GM13976 (cell line): ENCODE measurements around the gene BLOC1S1.
A peak's percentile ranks its signal among the peaks of the same experiment; 100 is the strongest.

Experiments
- DNase-seq: peaks from one replicate; pipeline ENCODE4 v3.0.0; 2012; ENCODE audit warnings: low spot score
- in situ Hi-C: fragments of 300-500 bp; cut with MboI; formaldehyde crosslinking; loops from one replicate; pipeline ENCODE4 v1.12.0; 2022; ENCODE audit warnings: low sequenced_read_pairs, mixed read lengths, inconsistent platforms; ENCODE audit not compliant: unreplicated experiment
- TF ChIP-seq, protein P1 (sequence below): IDR thresholded peaks from 2 replicates; pipeline ENCODE4 v1.5.1; 2012; ENCODE audit warnings: borderline replicate concordance, mild to moderate bottlenecking; ENCODE audit not compliant: insufficient read depth; ENCODE audit errors: extremely low read depth, missing control alignments, control extremely low read depth

The BLOC1S1 gene

DNA sequence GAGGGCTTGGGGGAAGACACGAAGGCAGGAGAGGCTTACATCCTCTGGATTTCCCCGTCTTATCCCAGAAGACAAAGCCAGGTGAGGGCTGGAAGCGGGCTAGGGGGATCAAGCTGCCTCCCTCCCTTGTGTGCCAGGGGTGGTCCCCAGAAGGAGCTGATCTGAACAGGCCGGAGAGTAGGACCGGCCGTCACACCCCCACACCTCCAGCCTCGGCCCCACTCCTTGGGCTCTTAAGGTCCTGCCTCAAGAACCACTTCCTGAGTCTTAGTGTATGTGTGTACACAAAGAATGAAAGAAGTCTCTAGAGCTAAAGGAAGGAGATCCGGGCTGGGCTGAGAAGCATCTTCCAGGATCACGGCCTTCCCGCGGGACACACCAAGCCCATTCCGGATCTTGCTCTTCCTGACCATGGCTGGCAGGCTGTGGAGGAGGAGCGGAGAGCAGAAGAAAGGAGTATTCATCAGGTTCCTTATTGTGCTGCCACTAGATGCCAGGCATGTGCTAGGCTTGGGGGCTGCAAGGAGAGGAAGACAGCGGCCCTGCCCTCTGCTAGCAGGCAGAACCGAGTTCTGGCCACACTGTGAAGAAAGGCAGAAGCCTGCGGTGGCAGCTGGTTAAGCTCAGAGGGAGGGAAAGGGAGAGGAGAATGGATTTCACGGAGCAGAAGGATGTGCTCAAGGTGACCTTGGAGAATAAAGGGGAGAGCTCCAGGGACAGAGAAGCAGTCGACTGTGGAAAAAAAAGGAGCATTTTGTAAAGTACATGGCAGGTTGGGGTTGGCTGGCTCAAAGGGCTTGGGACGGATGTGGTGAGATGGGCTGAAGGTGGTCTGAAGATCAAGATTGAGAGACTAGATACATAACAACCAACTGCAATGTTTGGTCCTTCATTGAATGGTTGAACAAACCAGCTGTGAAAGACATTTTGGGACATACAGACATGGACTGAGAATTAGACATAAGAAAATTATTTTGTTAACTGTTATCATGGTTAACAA lies 14.3 kb downstream of the BLOC1S1 start:
- peak; percentile 73 for DNase-seq
- in situ Hi-C loops = loop anchor here (10.0 kb wide), 2 partner anchors 215 to 305 kb away; no protein-coding TSS in a partner anchor
- TF ChIP-seq, protein P1, sequence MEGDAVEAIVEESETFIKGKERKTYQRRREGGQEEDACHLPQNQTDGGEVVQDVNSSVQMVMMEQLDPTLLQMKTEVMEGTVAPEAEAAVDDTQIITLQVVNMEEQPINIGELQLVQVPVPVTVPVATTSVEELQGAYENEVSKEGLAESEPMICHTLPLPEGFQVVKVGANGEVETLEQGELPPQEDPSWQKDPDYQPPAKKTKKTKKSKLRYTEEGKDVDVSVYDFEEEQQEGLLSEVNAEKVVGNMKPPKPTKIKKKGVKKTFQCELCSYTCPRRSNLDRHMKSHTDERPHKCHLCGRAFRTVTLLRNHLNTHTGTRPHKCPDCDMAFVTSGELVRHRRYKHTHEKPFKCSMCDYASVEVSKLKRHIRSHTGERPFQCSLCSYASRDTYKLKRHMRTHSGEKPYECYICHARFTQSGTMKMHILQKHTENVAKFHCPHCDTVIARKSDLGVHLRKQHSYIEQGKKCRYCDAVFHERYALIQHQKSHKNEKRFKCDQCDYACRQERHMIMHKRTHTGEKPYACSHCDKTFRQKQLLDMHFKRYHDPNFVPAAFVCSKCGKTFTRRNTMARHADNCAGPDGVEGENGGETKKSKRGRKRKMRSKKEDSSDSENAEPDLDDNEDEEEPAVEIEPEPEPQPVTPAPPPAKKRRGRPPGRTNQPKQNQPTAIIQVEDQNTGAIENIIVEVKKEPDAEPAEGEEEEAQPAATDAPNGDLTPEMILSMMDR = no peak

DNA sequence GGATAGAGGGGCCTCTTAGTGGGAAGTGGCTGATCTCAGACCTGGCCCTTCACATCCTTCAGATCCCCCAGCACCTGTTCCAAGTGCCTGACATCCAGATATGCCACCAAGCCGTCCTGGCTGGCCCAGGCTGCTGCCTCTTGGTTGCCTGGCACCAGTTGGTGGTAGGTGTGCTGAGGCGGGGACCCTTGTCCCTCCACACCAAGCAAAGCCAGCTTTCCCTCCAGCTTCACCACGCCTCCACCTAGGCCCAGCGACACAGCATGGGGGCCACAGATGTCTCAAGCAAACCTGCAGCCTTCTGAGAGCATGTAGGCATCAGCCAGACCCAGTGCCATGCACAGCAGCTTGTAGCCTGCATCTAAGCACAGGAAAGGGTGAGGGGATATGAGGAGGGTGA lies 16.4 kb downstream of the BLOC1S1 start:
- in situ Hi-C loops = loop anchor here (10.0 kb wide), 2 partner anchors 213 to 303 kb away; no protein-coding TSS in a partner anchor
- TF ChIP-seq, protein P1 = no peak
- DNase-seq = no peak

DNA sequence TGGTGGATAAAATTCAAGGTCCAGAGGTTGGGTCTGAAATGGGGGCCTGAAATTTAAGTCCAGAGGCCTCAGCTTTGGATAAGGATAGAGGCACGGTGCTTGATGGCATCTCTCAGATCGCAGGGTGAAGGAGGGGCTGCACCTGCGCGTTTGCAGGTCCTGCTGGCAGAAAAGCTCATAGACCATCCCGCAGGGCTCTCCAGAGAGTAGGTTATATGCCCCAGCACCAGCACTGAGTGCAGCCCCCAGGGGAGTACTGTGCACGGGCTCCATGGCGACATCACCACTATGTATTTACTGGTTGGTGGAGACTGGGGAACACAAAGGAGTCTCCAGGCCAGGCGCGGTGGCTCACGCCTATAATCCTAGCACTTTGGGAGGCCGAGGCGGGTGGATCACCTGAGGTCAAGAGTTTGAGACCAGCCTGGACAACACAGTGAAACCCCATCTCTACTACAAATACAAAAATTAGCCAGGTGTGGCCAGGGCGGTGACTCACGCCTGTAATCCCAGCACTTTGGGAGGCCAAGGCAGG lies 17.2 kb downstream of the BLOC1S1 start:
- no peak for DNase-seq
- in situ Hi-C loops = loop anchor here (10.0 kb wide), 2 partner anchors 212 to 302 kb away; no protein-coding TSS in a partner anchor
- TF ChIP-seq, protein P1 = no peak

DNA sequence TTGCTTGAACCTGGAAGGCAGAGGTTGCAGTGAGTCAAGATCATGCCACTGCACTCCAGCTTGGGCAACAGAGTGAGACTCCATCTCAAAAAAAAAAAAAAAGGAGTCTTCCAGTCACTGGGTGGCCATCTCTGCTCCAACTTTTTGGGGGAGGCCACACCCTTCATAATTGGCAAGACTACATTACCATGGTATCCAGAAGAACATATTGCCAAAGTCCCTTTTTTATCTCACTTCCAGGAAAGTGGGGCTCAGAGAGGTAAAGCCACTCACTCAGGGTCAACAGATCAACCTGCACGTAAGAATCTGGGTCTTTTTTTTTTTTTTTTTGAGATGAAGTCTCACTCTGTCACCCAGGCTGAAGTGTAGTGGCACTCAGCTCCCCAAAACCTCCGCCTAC lies 18.0 kb downstream of the BLOC1S1 start:
- in situ Hi-C loops = loop anchor here (10.0 kb wide), 2 partner anchors 211 to 301 kb away; no protein-coding TSS in a partner anchor
- DNase-seq = no peak
- TF ChIP-seq, protein P1 = no peak

GRCh38 chr12:55734595-55734994 lies 18.7 kb downstream of the BLOC1S1 start:
- no peak for DNase-seq
- in situ Hi-C loops = loop anchor here (10.0 kb wide), 2 partner anchors 210 to 300 kb away; no protein-coding TSS in a partner anchor
- TF ChIP-seq, protein P1 = no peak

DNA sequence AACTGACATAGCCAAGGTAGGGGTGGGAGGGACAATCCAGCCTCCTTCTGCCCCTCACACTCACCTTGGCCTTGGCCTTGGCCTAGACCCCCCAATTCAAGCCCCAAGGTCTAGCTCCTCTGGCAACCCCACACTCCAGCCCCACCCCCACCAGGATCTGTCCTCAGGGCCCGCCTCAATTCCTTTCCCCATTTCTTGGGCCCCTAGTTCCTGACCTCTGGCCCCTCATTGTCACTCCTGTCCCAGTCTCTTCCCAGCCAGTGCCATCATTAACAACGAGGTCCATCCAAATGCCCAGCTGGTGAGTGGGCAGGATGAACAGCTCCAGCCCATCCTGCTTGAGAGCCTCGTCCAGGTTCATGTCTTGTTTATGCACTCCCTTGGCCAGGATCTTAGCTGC lies 20.2 kb downstream of the BLOC1S1 start:
- no peak for DNase-seq
- in situ Hi-C loops = loop anchor here (10.0 kb wide), 2 partner anchors 209 to 299 kb away; no protein-coding TSS in a partner anchor
- TF ChIP-seq, protein P1 = no peak
